CD4-positive, alpha-beta T cell (primary cell): ENCODE data around the gene CIDEB. TPM values are rescaled to one million over a fixed set of nuclear protein-coding genes. Genes with fewer than 3 reads are reported as not detected.

Experiments
- ATAC-seq: fragments of 200-7000 bp; cut with Tn5 transposase; one replicate; pipeline ENCODE4 v1.10.0; 2022; ENCODE audit warnings: mild to moderate bottlenecking; ENCODE audit not compliant: poor library complexity
- CTCF ChIA-PET: fragments of 350-600 bp; sonication (Branson Sonifier 250); formaldehyde crosslinking; loops from one replicate; lab custom pipeline; 2021; ENCODE audit warnings: antibody characterized with exemption, inconsistent platforms; lab: Charles Lee
- POLR2A ChIA-PET: fragments of 350-600 bp; sonication (Branson Sonifier 250); formaldehyde crosslinking; loops from one replicate; lab custom pipeline; 2021; ENCODE audit warnings: antibody characterized with exemption, inconsistent platforms; lab: Charles Lee
- DNase-seq, 14 experiments: peaks; one replicate each; pipeline ENCODE4 v3.0.0-alpha.2; 2013 to 2020; ENCODE audit warnings: mixed read lengths in 2 of 14
- H3K27ac ChIP-seq, 2 donors: one replicate each; pipeline versions ENCODE4 v1.5.1 to v1.7.0; 2013; ENCODE audit warnings: low read length in 2 of 2, low read depth in 1 of 2, mild to moderate bottlenecking in 1 of 2
- H3K27me3 ChIP-seq, 2 experiments: 1 replicate in 1 of 2; 2 replicates in 1 of 2; pipeline versions ENCODE4 v1.6.1 to v1.7.0; 2013; ENCODE audit warnings: low read length in 2 of 2, control low read depth in 1 of 2, mild to moderate bottlenecking in 1 of 2, moderate library complexity in 1 of 2; ENCODE audit not compliant: insufficient read depth in 2 of 2, control insufficient read depth in 1 of 2
- H3K36me3 ChIP-seq: one replicate; pipeline ENCODE4 v1.6.1; 2013; ENCODE audit warnings: low read length, control low read depth; ENCODE audit not compliant: insufficient read depth
- H3K4me1 ChIP-seq: one replicate; pipeline ENCODE4 v1.6.1; 2013; ENCODE audit warnings: low read length, control low read depth; ENCODE audit not compliant: insufficient read depth
- H3K4me3 ChIP-seq: one replicate; pipeline ENCODE4 v1.5.1; 2013; ENCODE audit warnings: mild to moderate bottlenecking, low read length, moderate library complexity
- H3K9me3 ChIP-seq, 2 experiments: 1 replicate in 1 of 2; 2 replicates in 1 of 2; pipeline versions ENCODE4 v1.6.1 to v1.7.0; 2013; ENCODE audit warnings: low read length in 2 of 2, mild to moderate bottlenecking in 2 of 2, control low read depth in 1 of 2, moderate library complexity in 1 of 2; ENCODE audit not compliant: control insufficient read depth in 1 of 2, insufficient read depth in 1 of 2
- H3K27ac Mint-ChIP-seq: one replicate; pipeline ENCODE4 v1.8.0; 2020; ENCODE audit warnings: mixed read lengths
- H3K27me3 Mint-ChIP-seq: one replicate; pipeline ENCODE4 v1.8.0; 2021; ENCODE audit warnings: mixed read lengths
- H3K36me3 Mint-ChIP-seq: one replicate; pipeline ENCODE4 v1.8.0; 2021; ENCODE audit warnings: low read depth, mixed read lengths
- H3K4me1 Mint-ChIP-seq: one replicate; pipeline ENCODE4 v1.8.0; 2021; ENCODE audit warnings: low read depth, mixed read lengths
- H3K4me3 Mint-ChIP-seq: one replicate; pipeline ENCODE4 v1.8.0; 2020; ENCODE audit warnings: mild to moderate bottlenecking, mixed read lengths
- H3K9me3 Mint-ChIP-seq: one replicate; pipeline ENCODE4 v1.8.0; 2020; ENCODE audit warnings: mixed read lengths
- intact Hi-C, 2 experiments: fragments of 100-400 bp; cut with DNase I in 1 of 2; cut with micrococcal nuclease in 1 of 2; formaldehyde crosslinking; loops; one replicate each; pipeline versions ENCODE4 v1.15.1 to v1.9.0; 2023 to 2025; cut with DNase I, micrococcal nuclease
- total RNA-seq, 174 experiments: library from RNA in 2 of 174; stranded (reverse) in 2 of 174; gene quantifications; one replicate each; pipeline ENCODE4 v1.2.3 and lab custom pipeline; 2021 to 2026
- TF ChIP-seq, protein P1 (sequence below): fragments of 200-600 bp; IDR thresholded peaks from one replicate; pipeline ENCODE4 v1.8.0; 2022; ENCODE audit warnings: antibody characterized with exemption, mild to moderate bottlenecking

The CIDEB gene
- total RNA-seq, 2 experiments from 2014 or later = 7.4 to 9.2 TPM

- Histone ChIP-seq H3K27me3 (no peaks in the 10 kb centered on the region), H3K4me3 (no peak overlapping the region), H3K4me1 (peaks cover 38% of the 10 kb centered on the region), H3K9me3 (no peaks in the 10 kb centered on the region), H3K27ac (no peak overlapping the region), H3K36me3 (peaks cover 47% of the 10 kb centered on the region)
- TF ChIP-seq, protein P1, sequence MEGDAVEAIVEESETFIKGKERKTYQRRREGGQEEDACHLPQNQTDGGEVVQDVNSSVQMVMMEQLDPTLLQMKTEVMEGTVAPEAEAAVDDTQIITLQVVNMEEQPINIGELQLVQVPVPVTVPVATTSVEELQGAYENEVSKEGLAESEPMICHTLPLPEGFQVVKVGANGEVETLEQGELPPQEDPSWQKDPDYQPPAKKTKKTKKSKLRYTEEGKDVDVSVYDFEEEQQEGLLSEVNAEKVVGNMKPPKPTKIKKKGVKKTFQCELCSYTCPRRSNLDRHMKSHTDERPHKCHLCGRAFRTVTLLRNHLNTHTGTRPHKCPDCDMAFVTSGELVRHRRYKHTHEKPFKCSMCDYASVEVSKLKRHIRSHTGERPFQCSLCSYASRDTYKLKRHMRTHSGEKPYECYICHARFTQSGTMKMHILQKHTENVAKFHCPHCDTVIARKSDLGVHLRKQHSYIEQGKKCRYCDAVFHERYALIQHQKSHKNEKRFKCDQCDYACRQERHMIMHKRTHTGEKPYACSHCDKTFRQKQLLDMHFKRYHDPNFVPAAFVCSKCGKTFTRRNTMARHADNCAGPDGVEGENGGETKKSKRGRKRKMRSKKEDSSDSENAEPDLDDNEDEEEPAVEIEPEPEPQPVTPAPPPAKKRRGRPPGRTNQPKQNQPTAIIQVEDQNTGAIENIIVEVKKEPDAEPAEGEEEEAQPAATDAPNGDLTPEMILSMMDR = no peak
- Mint-ChIP-seq H3K36me3 (peaks cover 52% of the 10 kb centered on the region), H3K27ac (peak overlapping the region; percentile 97), H3K27me3 (no peaks in the 10 kb centered on the region), H3K9me3 (no peaks in the 10 kb centered on the region), H3K4me3 (peak overlapping the region; percentile 96), H3K4me1 (peaks cover 40% of the 10 kb centered on the region)
- ATAC-seq = no peak
- CTCF ChIA-PET = interaction anchor here (1.0 to 3.6 kb wide), 12 partner anchors 10 to 172 kb away, joined by 3 to 20 read pairs (median 5); partner anchors contain the start of genes CHMP4A, CIDEB, LTB4R and LTB4R2
- intact Hi-C loops = loop anchor here in 1 of 2 experiments (2.0 to 5.0 kb wide), 3 partner anchors 38 to 57 kb away; partner anchors contain the start of genes CHMP4A, GMPR2, LTB4R and LTB4R2
- no peak for DNase-seq
- POLR2A ChIA-PET = interaction anchor here (0.7 to 4.0 kb wide), 18 partner anchors 8 to 161 kb away, joined by 3 to 134 read pairs (median 12); partner anchors contain the start of genes CBLN3, CHMP4A, DCAF11 and DHRS1
Observed at GRCh38 chr14:24269910-24270536, 37.8 kb downstream of the CIDEB start.

- Mint-ChIP-seq H3K27ac (no peak overlapping the region), H3K27me3 (no peaks in the 10 kb centered on the region), H3K4me1 (peaks cover 39% of the 10 kb centered on the region), H3K36me3 (peaks cover 58% of the 10 kb centered on the region), H3K9me3 (no peaks in the 10 kb centered on the region), H3K4me3 (peak overlapping the region; percentile 96)
- no peak overlapping the region for H3K4me3 ChIP-seq
- ATAC-seq (no peak), DNase-seq (no peak)
- intact Hi-C loops = no loop called here
- TF ChIP-seq, protein P1 = no peak
- POLR2A ChIA-PET = interaction anchor here (1.2 to 4.0 kb wide), 4 partner anchors 11 to 56 kb away, joined by 3 to 134 read pairs (median 19); partner anchors contain the start of genes CHMP4A, DHRS1, NOP9 and TINF2
- peaks cover 53% of the 10 kb centered on the region for H3K36me3 ChIP-seq
- H3K9me3 ChIP-seq = no peaks in the 10 kb centered on the region
- peaks cover 31% of the 10 kb centered on the region for H3K4me1 ChIP-seq
- no peaks in the 10 kb centered on the region for H3K27me3 ChIP-seq
- CTCF ChIA-PET = interaction anchor here (2.9 to 3.6 kb wide), 2 partner anchors 11 to 28 kb away, joined by 18 to 20 read pairs; no protein-coding TSS in a partner anchor
- no peak overlapping the region for H3K27ac ChIP-seq
Observed at GRCh38 chr14:24269368-24269767, 38.4 kb downstream of the CIDEB start.

- no peaks in the 10 kb centered on the region for H3K9me3 ChIP-seq
- Mint-ChIP-seq H3K27ac (no peak overlapping the region), H3K9me3 (no peaks in the 10 kb centered on the region), H3K36me3 (peaks cover 65% of the 10 kb centered on the region), H3K4me3 (no peak overlapping the region), H3K4me1 (peaks cover 27% of the 10 kb centered on the region), H3K27me3 (no peaks in the 10 kb centered on the region)
- TF ChIP-seq, protein P1 = no peak
- no peak overlapping the region for H3K4me3 ChIP-seq
- ChIA-PET CTCF (no interaction called here), POLR2A (interaction anchor here (0.9 kb wide), 1 partner anchor 26 kb away, joined by 4 read pairs; no protein-coding TSS in a partner anchor)
- H3K27me3 ChIP-seq = no peaks in the 10 kb centered on the region
- H3K36me3 ChIP-seq = peaks cover 61% of the 10 kb centered on the region
- H3K4me1 ChIP-seq = peaks cover 21% of the 10 kb centered on the region
- ATAC-seq = no peak
- no peak overlapping the region for H3K27ac ChIP-seq
- intact Hi-C loops = no loop called here
- no peak for DNase-seq
Observed at GRCh38 chr14:24268225-24268624, 39.6 kb downstream of the CIDEB start.
